ENCODE results near the gene LAPTM4A.

DNA sequence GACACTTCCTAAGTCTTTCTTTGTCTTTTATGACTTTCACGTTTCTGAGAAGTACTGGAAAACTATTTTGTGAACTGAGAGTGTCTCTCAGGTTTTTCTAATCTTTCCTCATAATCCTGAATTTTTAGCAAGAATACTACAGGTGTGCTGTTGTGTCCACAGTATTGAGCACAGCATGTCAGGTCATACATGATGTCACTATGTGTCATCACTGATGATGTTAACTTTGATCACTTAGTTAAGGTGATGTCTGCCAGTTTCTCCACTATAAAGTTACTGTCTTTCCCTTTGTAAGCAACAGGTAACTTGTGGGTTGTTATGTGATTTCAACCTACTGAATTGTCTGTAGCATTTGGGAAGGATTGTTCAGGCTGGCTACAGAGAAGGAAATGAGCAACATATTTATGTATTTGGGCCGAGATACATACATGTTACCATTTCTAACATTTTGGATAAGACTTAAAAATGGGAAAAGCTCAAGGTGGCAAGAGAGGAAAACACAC lies 50.0 kb downstream of the LAPTM4A start:
- TF ChIP-seq EP300 (IDR thresholded peaks at IDR 0.05; ENCODE audit: borderline replicate concordance) (no peak), RAD21 (IDR thresholded peaks at IDR 0.05; ENCODE audit: low read depth) (no peak), TAF1 (IDR thresholded peaks at IDR 0.05; ENCODE audit: low read depth) (no peak), YY1 (IDR thresholded peaks at IDR 0.05; ENCODE audit: low read depth) (no peak), EGR1 (IDR thresholded peaks at IDR 0.05) (no peak), CREB1 (IDR thresholded peaks at IDR 0.05; ENCODE audit: low read depth) (no peak), CEBPB (IDR thresholded peaks at IDR 0.05) (no peak), TCF12 (IDR thresholded peaks at IDR 0.05; ENCODE audit: low read depth) (no peak)
- TF ChIP-seq, protein P1, sequence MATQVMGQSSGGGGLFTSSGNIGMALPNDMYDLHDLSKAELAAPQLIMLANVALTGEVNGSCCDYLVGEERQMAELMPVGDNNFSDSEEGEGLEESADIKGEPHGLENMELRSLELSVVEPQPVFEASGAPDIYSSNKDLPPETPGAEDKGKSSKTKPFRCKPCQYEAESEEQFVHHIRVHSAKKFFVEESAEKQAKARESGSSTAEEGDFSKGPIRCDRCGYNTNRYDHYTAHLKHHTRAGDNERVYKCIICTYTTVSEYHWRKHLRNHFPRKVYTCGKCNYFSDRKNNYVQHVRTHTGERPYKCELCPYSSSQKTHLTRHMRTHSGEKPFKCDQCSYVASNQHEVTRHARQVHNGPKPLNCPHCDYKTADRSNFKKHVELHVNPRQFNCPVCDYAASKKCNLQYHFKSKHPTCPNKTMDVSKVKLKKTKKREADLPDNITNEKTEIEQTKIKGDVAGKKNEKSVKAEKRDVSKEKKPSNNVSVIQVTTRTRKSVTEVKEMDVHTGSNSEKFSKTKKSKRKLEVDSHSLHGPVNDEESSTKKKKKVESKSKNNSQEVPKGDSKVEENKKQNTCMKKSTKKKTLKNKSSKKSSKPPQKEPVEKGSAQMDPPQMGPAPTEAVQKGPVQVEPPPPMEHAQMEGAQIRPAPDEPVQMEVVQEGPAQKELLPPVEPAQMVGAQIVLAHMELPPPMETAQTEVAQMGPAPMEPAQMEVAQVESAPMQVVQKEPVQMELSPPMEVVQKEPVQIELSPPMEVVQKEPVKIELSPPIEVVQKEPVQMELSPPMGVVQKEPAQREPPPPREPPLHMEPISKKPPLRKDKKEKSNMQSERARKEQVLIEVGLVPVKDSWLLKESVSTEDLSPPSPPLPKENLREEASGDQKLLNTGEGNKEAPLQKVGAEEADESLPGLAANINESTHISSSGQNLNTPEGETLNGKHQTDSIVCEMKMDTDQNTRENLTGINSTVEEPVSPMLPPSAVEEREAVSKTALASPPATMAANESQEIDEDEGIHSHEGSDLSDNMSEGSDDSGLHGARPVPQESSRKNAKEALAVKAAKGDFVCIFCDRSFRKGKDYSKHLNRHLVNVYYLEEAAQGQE (IDR thresholded peaks at IDR 0.05; ENCODE audit: low read depth), result no peak
- TF ChIP-seq, protein P2, sequence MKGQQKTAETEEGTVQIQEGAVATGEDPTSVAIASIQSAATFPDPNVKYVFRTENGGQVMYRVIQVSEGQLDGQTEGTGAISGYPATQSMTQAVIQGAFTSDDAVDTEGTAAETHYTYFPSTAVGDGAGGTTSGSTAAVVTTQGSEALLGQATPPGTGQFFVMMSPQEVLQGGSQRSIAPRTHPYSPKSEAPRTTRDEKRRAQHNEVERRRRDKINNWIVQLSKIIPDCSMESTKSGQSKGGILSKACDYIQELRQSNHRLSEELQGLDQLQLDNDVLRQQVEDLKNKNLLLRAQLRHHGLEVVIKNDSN (IDR thresholded peaks at IDR 0.05), result no peak

All from Ishikawa (cell line).